Hepatocyte (in vitro differentiated cells): ENCODE measurements around the gene EYS. TPM values are rescaled to one million over a fixed set of nuclear protein-coding genes. Genes with fewer than 3 reads are reported as not detected.
"Not testable (repeated sequence)": the region's sequence is repeated elsewhere in the genome, so short reads cannot be mapped to it uniquely, and the experiment has no call there.

ENCODE experiments used
- DNase-seq: peaks from one replicate; pipeline ENCODE4 v3.0.0-alpha.2; 2016; ENCODE audit warnings: low spot score
- H2AFZ ChIP-seq: fragments of 200-600 bp; sonication (generic); 2 replicates; pipeline ENCODE4 v1.6.0; 2016; ENCODE audit warnings: antibody characterized with exemption, mild to moderate bottlenecking
- H3K27ac ChIP-seq: fragments of 200-600 bp; sonication (generic); 2 replicates; pipeline ENCODE4 v1.5.1; 2016; ENCODE audit warnings: mild to moderate bottlenecking
- H3K27me3 ChIP-seq: fragments of 200-600 bp; sonication (generic); 2 replicates; pipeline ENCODE4 v1.6.1; 2016
- H3K36me3 ChIP-seq: fragments of 200-600 bp; sonication (generic); replicated peaks from 2 replicates; pipeline ENCODE4 v1.5.1; 2016; ENCODE audit warnings: low read depth; ENCODE audit not compliant: insufficient read depth
- H3K4me1 ChIP-seq: fragments of 200-600 bp; sonication (generic); 2 replicates; pipeline ENCODE4 v1.5.1; 2016; ENCODE audit warnings: mild to moderate bottlenecking, moderate library complexity; ENCODE audit not compliant: insufficient read depth
- H3K4me2 ChIP-seq: fragments of 200-600 bp; sonication (generic); 2 replicates; pipeline ENCODE4 v1.6.0; 2016
- H3K4me3 ChIP-seq: fragments of 200-600 bp; sonication (generic); 2 replicates; pipeline ENCODE4 v1.5.1; 2016; ENCODE audit warnings: mild to moderate bottlenecking
- H3K79me2 ChIP-seq: fragments of 200-600 bp; sonication (generic); 2 replicates; pipeline ENCODE4 v1.6.0; 2017; ENCODE audit warnings: mild to moderate bottlenecking
- H3K9me2 ChIP-seq: fragments of 200-600 bp; sonication (generic); replicated peaks from 2 replicates; pipeline ENCODE4 v1.6.0; 2017; ENCODE audit warnings: mild to moderate bottlenecking; ENCODE audit not compliant: insufficient read depth
- H3K9me3 ChIP-seq: fragments of 200-600 bp; sonication (generic); 2 replicates; pipeline ENCODE4 v1.5.1; 2016; ENCODE audit warnings: low read depth, mild to moderate bottlenecking
- H4K20me1 ChIP-seq: fragments of 200-600 bp; sonication (generic); 2 replicates; pipeline ENCODE4 v1.6.0; 2016; ENCODE audit warnings: mild to moderate bottlenecking; ENCODE audit not compliant: insufficient read depth, poor library complexity, severe bottlenecking
- CTCF ChIP-seq: fragments of 200-600 bp; sonication (generic); IDR thresholded peaks from 2 replicates; pipeline ENCODE4 v1.5.1; 2016; ENCODE audit warnings: antibody characterized with exemption, mild to moderate bottlenecking; ENCODE audit not compliant: poor library complexity
- EZH2 ChIP-seq: fragments of 200-600 bp; sonication (generic); IDR thresholded peaks from 2 replicates; pipeline ENCODE4 v1.6.1; 2016; ENCODE audit warnings: antibody characterized with exemption, mild to moderate bottlenecking, borderline replicate concordance
- EZH2phosphoT487 ChIP-seq: fragments of 200-600 bp; sonication (generic); IDR thresholded peaks from one replicate; pipeline ENCODE4 v1.6.1; 2018; ENCODE audit warnings: antibody characterized with exemption, mild to moderate bottlenecking, low read depth, moderate library complexity; ENCODE audit not compliant: unreplicated experiment, severe bottlenecking
- WGBS: methylation state at CpG from one replicate; pipeline ENCODE4 v1.1.6; 2016; ENCODE audit warnings: low lambda C conversion rate; ENCODE audit errors: missing lambda C conversion rate; 5-methylcytosine and 5-hydroxymethylcytosine counted together
- polyA plus RNA-seq: library from polyadenylated mRNA; unstranded; fragments of >200 nt; fragmentation: Nextera tagmentation; extraction: Ambion mirVana; gene quantifications from 2 replicates; pipeline ENCODE4 v1.2.1, GENCODE V29; 2016
- total RNA-seq: library from RNA; depleted of rRNA; stranded (reverse); fragments of >200 nt; gene quantifications from 2 replicates; pipeline ENCODE4 v1.2.3, GENCODE V29; 2014

The EYS gene
- total and polyA plus RNA-seq, 2 experiments from 2014 or later, result 0.57 to 0.68 TPM

- DNase-seq, result no peak
- Histone ChIP-seq H3K9me2 (no peaks in the 10 kb centered on the region), H3K4me3 (no peak overlapping the region), H3K27ac (no peak overlapping the region), H3K79me2 (no peaks in the 10 kb centered on the region), H3K9me3 (no peaks in the 10 kb centered on the region), H3K27me3 (no peaks in the 10 kb centered on the region), H3K4me2 (no peak overlapping the region), H3K36me3 (no peaks in the 10 kb centered on the region), H2AFZ (no peak overlapping the region), H3K4me1 (no peaks in the 10 kb centered on the region), H4K20me1 (no peaks in the 10 kb centered on the region)
- 72% methylated on average over 2 of the region's 2 CpGs for WGBS
- no peak for TF ChIP-seq CTCF
- no peak for TF ChIP-seq EZH2phosphoT487
- no peak for TF ChIP-seq EZH2
Measured at GRCh38 chr6:65501045-65501444, 206.0 kb downstream of the EYS start.

- not testable (repeated sequence) for H3K4me1 ChIP-seq, H3K36me3 ChIP-seq, H2AFZ ChIP-seq, H3K27me3 ChIP-seq, H3K4me2 ChIP-seq, H3K27ac ChIP-seq, H4K20me1 ChIP-seq, H3K4me3 ChIP-seq, H3K79me2 ChIP-seq, H3K9me2 ChIP-seq, H3K9me3 ChIP-seq, DNase-seq
- WGBS, result 91% methylated on average over 7 of the region's 7 CpGs
Measured at GRCh38 chr6:65483652-65484051, 223.4 kb downstream of the EYS start.

GRCh38 chr6:65469650-65470049 is 237.4 kb downstream of the EYS start:
- no peaks in the 10 kb centered on the region for H3K9me3 ChIP-seq
- H3K4me2 ChIP-seq, result no peak overlapping the region
- H4K20me1 ChIP-seq, result no peaks in the 10 kb centered on the region
- no peaks in the 10 kb centered on the region for H3K79me2 ChIP-seq
- H3K4me1 ChIP-seq, result no peaks in the 10 kb centered on the region
- DNase-seq, result no peak
- H2AFZ ChIP-seq, result no peak overlapping the region
- H3K27ac ChIP-seq, result no peak overlapping the region
- H3K9me2 ChIP-seq, result no peaks in the 10 kb centered on the region
- H3K4me3 ChIP-seq, result no peak overlapping the region
- H3K27me3 ChIP-seq, result no peaks in the 10 kb centered on the region
- no peaks in the 10 kb centered on the region for H3K36me3 ChIP-seq
- TF ChIP-seq CTCF (no peak), EZH2 (no peak), EZH2phosphoT487 (no peak)

- H3K27me3 ChIP-seq, result no peaks in the 10 kb centered on the region
- no peak overlapping the region for H2AFZ ChIP-seq
- no peaks in the 10 kb centered on the region for H4K20me1 ChIP-seq
- no peak for DNase-seq
- H3K4me1 ChIP-seq, result no peaks in the 10 kb centered on the region
- no peak overlapping the region for H3K4me3 ChIP-seq
- no peaks in the 10 kb centered on the region for H3K79me2 ChIP-seq
- H3K9me3 ChIP-seq, result no peaks in the 10 kb centered on the region
- TF ChIP-seq EZH2phosphoT487, result no peak
- no peak for TF ChIP-seq CTCF
- no peak for TF ChIP-seq EZH2
- no peak overlapping the region for H3K4me2 ChIP-seq
- WGBS, result 80% methylated on average over 3 of the region's 3 CpGs
- no peaks in the 10 kb centered on the region for H3K36me3 ChIP-seq
- no peak overlapping the region for H3K27ac ChIP-seq
- no peaks in the 10 kb centered on the region for H3K9me2 ChIP-seq
Measured at GRCh38 chr6:65468307-65468706, 238.7 kb downstream of the EYS start.
